ENCODE results near the gene IMP3.

DNA sequence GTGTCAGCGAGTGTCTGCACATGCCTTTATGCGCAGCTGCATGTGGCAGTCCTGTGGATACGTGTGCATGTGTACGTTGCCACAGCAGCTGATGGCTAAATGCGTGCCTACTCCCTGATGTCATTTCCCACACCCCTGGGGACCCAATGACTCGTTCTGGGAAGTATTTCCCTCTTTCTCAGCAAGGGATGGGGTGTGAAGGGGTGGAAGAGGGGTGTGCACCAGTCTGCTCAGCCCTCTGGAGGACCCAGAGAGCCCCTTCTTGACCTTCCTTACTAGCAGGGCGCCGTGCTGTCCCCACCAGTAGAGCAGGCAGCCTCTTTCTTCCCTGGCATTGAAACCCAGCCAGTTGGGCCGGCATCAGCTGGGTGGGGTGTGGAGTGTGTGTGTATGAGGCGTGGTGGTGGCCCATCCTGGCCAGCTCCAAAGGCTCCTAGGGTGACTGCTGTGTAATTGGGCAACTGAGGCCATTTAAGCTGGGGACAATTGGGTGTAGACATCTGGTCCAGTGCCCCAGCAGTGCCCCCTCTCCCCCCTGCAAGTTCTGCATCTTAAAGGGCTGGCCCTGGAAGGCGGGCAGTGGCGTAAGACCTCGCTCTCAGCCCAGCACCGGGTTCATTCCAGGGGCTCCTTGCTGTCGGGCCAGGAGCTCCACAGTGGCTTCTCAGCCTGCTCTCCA lies 26.9 kb upstream of the IMP3 start:
- TF ChIP-seq CTCF (IDR thresholded peaks at IDR 0.05) (no peak), POLR2A (IDR thresholded peaks at IDR 0.05) (no peak), POLR2AphosphoS5 (IDR thresholded peaks at IDR 0.05) (peak; percentile 28 to 85 (median 64))
